Transverse colon (tissue), 4 donors: ENCODE data around the gene SPATA45.

ENCODE experiments used
- CTCF ChIP-seq, 5 experiments: fragments of 200-600 bp in 3 of 5; fragments of 450-650 bp in 2 of 5; sonication (generic) in 3 of 5; IDR thresholded peaks; 1 replicate in 2 of 5; 2 replicates in 3 of 5; pipeline ENCODE4 v1.5.1; 2016 to 2017; ENCODE audit warnings: antibody characterized with exemption in 5 of 5, inconsistent platforms in 3 of 5, mild to moderate bottlenecking in 2 of 5, moderate library complexity in 1 of 5
- EP300 ChIP-seq: sonication (generic); formaldehyde crosslinking; IDR thresholded peaks from one replicate; pipeline ENCODE4 v1.6.1; 2017; ENCODE audit warnings: antibody characterized with exemption, low read depth
- POLR2A ChIP-seq: fragments of 450-650 bp; IDR thresholded peaks from one replicate; pipeline ENCODE4 v1.6.1; 2016; ENCODE audit warnings: antibody characterized with exemption, mild to moderate bottlenecking, moderate library complexity
- POLR2AphosphoS5 ChIP-seq, 3 donors: sonication (generic); formaldehyde crosslinking; IDR thresholded peaks; one replicate each; pipeline ENCODE4 v1.6.1; 2016; ENCODE audit warnings: antibody characterized with exemption in 3 of 3

GRCh38 chr1:212860713-212861581 lies 13.5 kb upstream of the SPATA45 start:
- TF ChIP-seq POLR2A (no peak), EP300 (no peak), CTCF (IDR thresholded peaks at IDR 0.05) (no peak), POLR2AphosphoS5 (IDR thresholded peaks at IDR 0.05) (no peak)
